GM12891 (cell line): ENCODE measurements around the gene ROBO2.

Experiments
- POLR2A ChIP-seq: IDR thresholded peaks from 2 replicates; pipeline ENCODE4 v1.6.1; 2011; ENCODE audit warnings: low read depth, low read length, control low read depth
- POLR2AphosphoS5 ChIP-seq: IDR thresholded peaks from 2 replicates; pipeline ENCODE4 v1.6.1; 2011; ENCODE audit warnings: low read depth, low read length, control low read depth
- SPI1 ChIP-seq: IDR thresholded peaks from 2 replicates; pipeline ENCODE4 v1.6.1; 2011; ENCODE audit warnings: low read depth, low read length, control low read depth
- TAF1 ChIP-seq: IDR thresholded peaks from 2 replicates; pipeline ENCODE4 v1.6.1; 2011; ENCODE audit warnings: low read depth, low read length, control low read depth

DNA sequence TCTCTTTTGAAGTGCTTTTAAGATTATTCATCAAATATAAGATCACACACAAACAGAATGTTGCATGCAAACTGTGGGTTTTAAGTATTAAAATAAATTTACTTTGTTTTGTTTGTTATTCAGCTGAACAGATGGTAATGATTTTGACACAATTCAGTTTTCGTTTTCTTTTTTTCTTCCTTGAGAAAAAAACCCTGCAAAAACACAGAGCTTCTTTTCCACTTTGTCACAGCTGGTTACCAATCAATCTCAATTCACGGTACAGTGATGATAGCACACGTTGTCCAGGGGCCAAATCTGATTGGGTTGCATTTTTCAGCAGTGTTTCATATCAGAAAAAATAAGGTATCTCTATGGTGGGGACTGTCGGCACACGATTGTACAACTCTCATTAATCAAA lies 473.6 kb downstream of the ROBO2 start:
- TF ChIP-seq POLR2AphosphoS5, result no peak
- no peak for TF ChIP-seq TAF1
- TF ChIP-seq POLR2A, result no peak
- TF ChIP-seq SPI1, result no peak
